Fibroblast of the aortic adventitia (primary cell): Measurements from ENCODE around the gene RSPO4. TPM values are rescaled to one million over a fixed set of nuclear protein-coding genes. Genes with fewer than 3 reads are reported as not detected.
A peak's percentile ranks its signal among the peaks of the same experiment; 100 is the strongest.

Experiments
- DNase-seq: peaks from one replicate; pipeline ENCODE4 v3.0.0-alpha.2; 2010; ENCODE audit warnings: low read depth
- H3K4me3 ChIP-seq: 2 replicates; pipeline ENCODE4 v1.5.1; 2011; ENCODE audit warnings: low read depth, mild to moderate bottlenecking, control low read depth, low read length, moderate library complexity
- CTCF ChIP-seq: IDR thresholded peaks from 2 replicates; pipeline ENCODE4 v1.5.1; 2011; ENCODE audit warnings: mild to moderate bottlenecking, low read length, control low read depth, inconsistent platforms; ENCODE audit not compliant: insufficient read depth
- total RNA-seq: library from RNA; depleted of rRNA; stranded (reverse); fragments of >200 nt; gene quantifications from 2 replicates; pipeline ENCODE4 v1.2.3, GENCODE V29; 2012; ENCODE audit warnings: low replicate concordance

RSPO4 gene
- total RNA-seq, 1 donor = not detected

DNA sequence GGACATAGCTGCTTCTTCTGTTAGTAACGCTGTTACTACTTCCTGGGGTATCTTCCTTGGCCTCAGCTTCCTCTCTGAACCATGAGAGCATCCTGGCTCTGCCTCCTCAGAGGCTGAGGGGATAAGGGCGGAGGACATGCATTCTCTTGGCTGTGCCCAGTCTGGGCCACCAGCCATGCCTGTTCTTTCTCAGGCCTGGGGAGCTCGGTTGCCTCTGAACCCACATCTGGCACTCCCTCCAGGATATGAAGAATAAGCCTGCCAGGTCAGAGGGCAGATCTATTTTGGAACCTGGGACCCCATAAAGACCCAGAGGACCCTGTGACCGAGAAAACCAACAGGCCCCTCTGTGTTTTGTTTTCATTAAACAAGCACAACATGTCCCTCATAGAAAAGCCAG, 79.3 kb downstream of the RSPO4 start:
- no peak for TF ChIP-seq CTCF
- H3K4me3 ChIP-seq = no peak overlapping the region
- DNase-seq = no peak

DNA sequence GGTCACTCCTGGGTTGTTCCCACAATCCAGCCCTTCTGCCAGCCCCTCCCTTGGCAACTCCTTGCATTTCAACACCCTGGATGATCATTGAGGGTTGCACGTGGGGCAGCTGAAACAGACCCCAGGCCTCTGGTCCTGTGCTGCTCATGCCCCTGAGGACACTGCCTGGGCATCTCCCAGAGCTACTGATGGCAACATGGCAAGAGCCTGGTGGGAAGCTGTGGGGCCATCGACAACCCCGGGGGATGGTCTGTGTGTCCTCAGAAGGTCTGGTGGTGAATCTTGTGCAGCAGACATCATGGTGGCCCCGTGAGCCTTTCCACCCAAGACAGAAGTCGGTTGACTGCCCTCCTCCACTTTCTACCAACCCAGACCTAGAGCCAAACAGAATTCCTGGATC, 81.0 kb downstream of the RSPO4 start:
- no peak for TF ChIP-seq CTCF
- no peak overlapping the region for H3K4me3 ChIP-seq
- DNase-seq = no peak

- DNase-seq = peak; percentile 4
- no peak overlapping the region for H3K4me3 ChIP-seq
- no peak for TF ChIP-seq CTCF
Observed at GRCh38 chr20:920311-920710, 81.8 kb downstream of the RSPO4 start.

GRCh38 chr20:919491-919916, 82.6 kb downstream of the RSPO4 start:
- no peak overlapping the region for H3K4me3 ChIP-seq
- DNase-seq = no peak
- no peak for TF ChIP-seq CTCF

DNA sequence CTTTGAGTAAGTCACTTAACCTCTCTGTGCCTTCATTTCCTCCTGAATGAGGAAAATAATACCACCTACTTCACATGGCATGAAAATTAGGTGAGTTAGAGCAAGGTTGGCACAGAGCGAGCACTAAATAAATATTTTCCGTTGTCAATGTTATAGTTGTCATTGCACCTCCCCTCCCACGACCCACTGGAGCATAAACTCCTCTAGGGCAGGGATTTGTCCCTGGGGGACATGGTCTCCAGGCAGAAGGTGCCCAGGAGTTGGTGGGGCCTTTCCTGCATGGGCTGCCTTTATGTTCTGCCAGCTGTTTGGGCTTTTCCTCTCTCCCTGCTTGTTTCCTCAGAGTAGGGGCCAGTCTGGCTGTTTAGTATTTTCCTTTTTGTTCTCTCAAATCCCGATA, 84.7 kb downstream of the RSPO4 start:
- no peak for DNase-seq
- TF ChIP-seq CTCF = no peak
- H3K4me3 ChIP-seq = no peak overlapping the region

DNA sequence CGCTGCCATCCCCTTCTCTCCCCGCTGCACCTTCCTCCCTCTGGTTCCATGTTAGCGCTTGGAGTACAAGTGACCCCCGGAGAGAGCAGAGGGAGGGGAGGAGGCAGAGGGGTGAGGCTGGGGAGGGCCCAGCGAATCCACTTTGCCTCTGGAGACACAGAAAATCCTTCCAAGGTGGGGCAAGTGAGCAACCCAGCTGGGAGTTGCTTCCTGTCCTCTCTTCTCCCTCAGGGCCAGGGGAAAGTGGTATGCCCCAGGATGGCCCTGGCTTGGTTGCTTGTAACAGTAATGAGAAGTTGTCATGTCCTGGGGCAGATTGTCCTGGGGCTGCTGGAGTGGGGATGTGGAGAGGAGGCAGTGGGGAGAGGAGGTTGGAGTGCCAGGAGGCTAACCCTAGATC, 85.3 kb downstream of the RSPO4 start:
- H3K4me3 ChIP-seq = no peak overlapping the region
- DNase-seq = no peak
- TF ChIP-seq CTCF = no peak

DNA sequence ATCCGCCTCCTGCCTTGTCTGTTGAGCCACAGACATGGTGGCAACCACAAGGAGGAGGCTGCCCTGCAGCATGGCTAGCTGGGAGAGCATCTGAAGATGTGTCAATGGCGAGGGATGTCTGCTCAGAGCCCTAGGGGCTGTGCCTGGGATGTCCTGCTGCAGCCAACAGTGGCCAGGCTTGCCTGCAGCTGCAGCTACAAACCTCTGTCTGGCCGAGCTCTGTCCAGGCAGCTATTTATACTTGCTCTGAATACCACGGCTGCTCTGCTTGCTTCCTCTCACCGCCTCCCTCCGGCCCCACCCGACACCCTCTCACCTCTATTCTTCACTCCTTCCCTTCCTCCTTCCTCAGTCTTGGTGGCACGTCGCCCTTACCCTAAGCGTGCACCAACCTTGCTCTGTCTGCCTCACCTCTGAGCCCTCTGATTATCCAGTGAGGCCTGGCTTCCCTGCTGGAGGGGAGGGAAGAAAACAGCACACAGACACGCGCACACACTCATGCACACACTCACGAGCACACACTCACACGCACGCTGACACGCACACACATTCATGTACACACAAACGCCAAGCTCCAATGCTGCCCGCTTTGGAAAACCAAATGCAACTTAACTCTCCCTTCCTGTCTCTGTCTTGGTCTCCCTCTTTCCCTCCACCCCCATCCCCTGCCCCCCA, 85.8 kb downstream of the RSPO4 start, which contains the start of gene ANGPT4:
Gene ANGPT4, minus strand, starts transcription at position 210 of the 675 bp plus-strand sequence. Its CDS starts 120 bp downstream, at position 90.
- no peak for TF ChIP-seq CTCF
- no peak for DNase-seq

More for the DNA sequence above, 85.8 kb downstream of the RSPO4 start, which contains the start of gene ANGPT4:
- H3K4me3 ChIP-seq = no peak within 1 kb of the TSS
